NCI-H2227 (cell line): ENCODE measurements around the gene PCP4L1.
"Not testable (repeated sequence)": the region's sequence is repeated elsewhere in the genome, so short reads cannot be mapped to it uniquely, and the experiment has no call there.

Source experiments
- DNase-seq: peaks from one replicate; lab custom pipeline; 2025; ENCODE audit not compliant: unreplicated experiment; lab: John Stamatoyannopoulos, UW

Gene PCP4L1

GRCh38 chr1:161228032-161228431 is 30.5 kb upstream of the PCP4L1 start:
- DNase-seq: no peak

- no peak for DNase-seq
These were observed 28.6 kb upstream of the PCP4L1 start for GRCh38 chr1:161229896-161230295.

- DNase-seq: no peak
These were observed 27.8 kb upstream of the PCP4L1 start for GRCh38 chr1:161230762-161231161.

GRCh38 chr1:161233102-161233501 is 25.4 kb upstream of the PCP4L1 start:
- DNase-seq: no peak

- DNase-seq: no peak
These were observed 22.4 kb upstream of the PCP4L1 start for GRCh38 chr1:161235957-161236775.

GRCh38 chr1:161238039-161238473 is 20.5 kb upstream of the PCP4L1 start, which contains the start of gene NR1I3:
Gene NR1I3, minus strand, starts transcription at chr1:161238203. Its CDS starts 1,638 bp downstream, at chr1:161236565.
- no peak for DNase-seq

- DNase-seq: no peak
These were observed 16.9 kb upstream of the PCP4L1 start for GRCh38 chr1:161241682-161242081.

GRCh38 chr1:161242313-161242712 is 16.2 kb upstream of the PCP4L1 start:
- DNase-seq: no peak

- DNase-seq: no peak
These were observed 13.7 kb upstream of the PCP4L1 start for GRCh38 chr1:161244888-161245287.

- not testable (repeated sequence) for DNase-seq
These were observed 8.4 kb upstream of the PCP4L1 start for GRCh38 chr1:161250100-161250499.

- no peak for DNase-seq
These were observed 7.7 kb upstream of the PCP4L1 start for GRCh38 chr1:161250829-161251228.

GRCh38 chr1:161251579-161251978 is 7.0 kb upstream of the PCP4L1 start:
- no peak for DNase-seq

GRCh38 chr1:161255302-161255701 is 3.2 kb upstream of the PCP4L1 start:
- DNase-seq: not testable (repeated sequence)

GRCh38 chr1:161255955-161256520 is 2.5 kb upstream of the PCP4L1 start:
- not testable (repeated sequence) for DNase-seq

GRCh38 chr1:161257109-161257508 is 1.4 kb upstream of the PCP4L1 start:
- DNase-seq: not testable (repeated sequence)

GRCh38 chr1:161259345-161259702 is 779 bp downstream of the PCP4L1 start:
- DNase-seq: no peak

- DNase-seq: no peak
These were observed 1.2 kb downstream of the PCP4L1 start for GRCh38 chr1:161259765-161260164.

- DNase-seq: no peak
These were observed 2.1 kb downstream of the PCP4L1 start for GRCh38 chr1:161260376-161261260.

GRCh38 chr1:161261261-161262235 is 3.0 kb downstream of the PCP4L1 start:
- peak; percentile 18 for DNase-seq

GRCh38 chr1:161265305-161265704 is 6.8 kb downstream of the PCP4L1 start:
- DNase-seq: no peak
